Frontal cortex (tissue), 4 donors: ENCODE results near the gene NOL7. TPM values are rescaled to one million over a fixed set of nuclear protein-coding genes. Genes with fewer than 3 reads are reported as not detected.

ENCODE experiments used
- DNase-seq, 2 donors: peaks; one replicate each; pipeline ENCODE4 v3.0.0; 2012; ENCODE audit warnings: low spot score in 2 of 2
- FAIRE-seq: peaks from 2 replicates; lab custom pipeline; 2012; peaks lifted over from hg19 to GRCh38; lab: Jason Lieb, UNC
- total RNA-seq: library from RNA; depleted of rRNA; stranded (reverse); fragments of >200 nt; gene quantifications from one replicate; pipeline ENCODE4 v1.2.3, GENCODE V29; 2014
- donor health status: control.
- donor health status: control.
- donor health status: control.

Gene NOL7
- total RNA-seq, 1 donor from 2014 or later: 46.5 TPM

DNA sequence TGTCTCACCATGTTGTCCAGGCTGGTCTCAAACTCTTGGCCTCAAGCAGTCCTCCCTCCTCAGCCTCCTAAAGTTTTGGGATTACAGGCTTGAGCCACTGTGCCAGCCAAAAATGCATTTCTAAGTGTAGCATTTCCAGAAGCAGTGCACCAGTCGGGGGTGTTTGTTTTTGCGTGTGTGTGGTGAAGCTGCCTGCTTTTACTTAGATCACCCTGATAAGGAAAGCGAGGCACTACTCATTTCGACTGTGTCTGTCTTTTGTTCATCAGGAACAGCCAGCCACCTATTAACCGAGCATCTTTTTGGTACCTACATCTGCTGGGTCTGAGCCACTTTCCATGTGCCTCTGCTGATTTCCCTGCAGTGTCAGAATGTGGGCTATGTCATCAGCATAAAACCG is 22.0 kb upstream of the NOL7 start:
- FAIRE-seq (no peak), DNase-seq (no peak)

DNA sequence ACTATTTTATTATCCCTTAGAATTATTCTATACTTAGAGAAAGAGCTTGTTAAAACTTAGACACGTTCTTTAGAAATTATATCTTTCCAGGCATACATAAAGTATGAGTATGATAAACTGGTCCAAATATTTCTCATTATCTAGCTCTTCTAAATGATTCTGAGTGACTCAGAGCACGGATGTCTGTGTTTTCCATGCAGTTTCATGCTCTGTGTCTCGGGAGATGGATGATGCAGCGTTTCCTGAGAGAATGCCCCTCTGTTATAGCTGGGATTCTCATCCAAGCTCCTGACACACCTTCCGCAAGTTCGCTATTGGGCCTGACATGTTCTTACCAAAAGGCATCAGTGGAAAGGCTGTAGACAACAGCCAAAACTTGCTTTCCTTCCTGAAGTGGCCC is 21.4 kb upstream of the NOL7 start:
- no peak for FAIRE-seq
- no peak for DNase-seq

DNA sequence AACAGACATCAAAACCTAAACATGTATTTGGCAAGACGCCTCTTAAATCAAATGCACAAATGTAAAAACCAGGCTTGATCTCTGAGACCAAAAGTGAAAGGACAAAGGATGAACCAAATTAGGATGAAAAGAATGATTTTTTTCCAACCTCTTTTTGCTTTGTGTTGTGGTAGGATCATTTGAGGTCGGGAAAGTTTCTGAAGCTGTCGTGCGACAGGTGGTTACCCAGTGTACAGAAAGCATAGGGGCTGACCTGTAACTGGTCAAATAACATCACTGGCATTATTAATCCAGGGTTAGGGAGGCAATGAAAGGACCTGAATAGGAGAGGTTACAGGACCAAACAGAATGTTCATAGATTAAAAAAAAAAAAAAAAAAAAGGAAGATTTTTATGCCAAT is 18.1 kb upstream of the NOL7 start:
- no peak for DNase-seq
- no peak for FAIRE-seq

DNA sequence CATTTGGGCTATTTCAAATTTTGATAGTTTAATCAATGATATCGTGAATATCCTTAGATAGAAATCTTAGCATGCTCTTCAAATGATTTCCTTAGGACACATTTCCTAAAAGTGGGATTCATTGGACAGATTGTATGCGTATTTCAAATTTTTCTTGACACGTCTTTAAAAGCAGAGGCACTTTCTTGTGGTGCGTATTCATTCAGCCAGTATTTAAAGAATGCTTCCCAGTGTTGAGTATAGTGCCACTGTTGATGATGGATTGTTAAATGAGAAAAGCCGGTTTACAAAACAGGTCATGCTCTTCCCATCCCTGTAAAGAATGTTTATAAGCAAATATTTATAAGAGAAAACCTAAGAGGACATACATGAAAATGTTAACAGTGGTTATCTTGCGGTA is 15.1 kb upstream of the NOL7 start:
- no peak for DNase-seq
- FAIRE-seq: no peak

DNA sequence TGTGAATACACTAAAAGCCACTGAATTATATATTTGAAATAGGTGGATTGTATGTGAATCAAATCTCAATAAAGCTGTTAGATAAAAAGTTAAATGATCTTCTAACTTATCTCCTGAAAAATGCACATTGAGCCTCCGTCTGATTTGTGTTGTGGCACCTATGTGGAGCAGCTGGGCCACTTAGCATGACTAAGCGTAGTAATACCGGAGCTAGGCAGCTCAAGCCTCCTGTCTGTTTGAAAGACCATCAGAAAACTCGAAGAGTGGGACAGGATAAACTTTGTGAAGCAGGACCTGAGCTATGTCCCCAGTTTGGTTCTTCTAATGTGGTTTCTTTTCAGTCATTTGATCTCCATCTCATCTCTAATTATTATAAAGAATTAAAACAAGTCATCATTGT is 11.0 kb upstream of the NOL7 start:
- FAIRE-seq (no peak), DNase-seq (no peak)

DNA sequence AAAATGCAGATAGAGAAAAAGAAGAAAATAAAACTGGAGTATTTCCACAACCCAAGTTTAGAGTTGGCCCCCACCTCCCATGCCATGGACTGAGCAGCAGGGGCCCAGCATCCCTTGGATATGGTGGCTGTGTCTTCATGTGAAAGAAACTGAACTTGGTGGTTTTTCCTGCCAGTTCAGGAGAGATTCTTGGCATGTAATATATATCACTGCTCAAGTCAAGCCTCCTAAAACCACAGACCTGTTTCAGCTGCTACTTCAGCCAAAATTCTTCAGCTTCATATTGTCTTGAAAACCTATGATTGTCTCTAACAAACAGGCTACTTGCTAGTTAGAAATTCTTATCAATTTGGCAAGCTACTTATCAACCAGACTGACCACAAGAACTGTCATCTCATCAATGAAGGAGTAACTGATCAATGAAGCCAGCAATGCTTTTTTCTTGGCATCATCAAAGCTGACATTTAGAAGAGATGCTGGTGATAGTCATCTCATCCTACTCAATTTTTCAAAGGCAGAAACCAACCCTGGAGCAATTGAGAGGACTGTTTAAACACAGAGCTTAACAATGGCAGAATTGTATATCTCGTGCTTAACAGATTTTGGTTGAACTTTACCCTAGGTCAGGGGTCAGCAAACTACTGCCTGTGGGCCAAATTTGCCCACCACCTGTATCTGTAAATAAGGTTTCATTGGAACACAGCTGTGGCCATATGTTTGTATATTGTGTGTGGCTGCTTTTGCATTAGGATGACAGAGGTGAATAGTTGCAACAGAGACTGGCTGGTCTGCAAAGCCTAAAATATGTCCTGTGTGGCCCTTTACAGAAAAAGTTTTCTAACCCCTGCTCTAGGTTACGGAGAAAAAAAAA is 10.4 kb upstream of the NOL7 start:
- DNase-seq (no peak), FAIRE-seq (no peak)

DNA sequence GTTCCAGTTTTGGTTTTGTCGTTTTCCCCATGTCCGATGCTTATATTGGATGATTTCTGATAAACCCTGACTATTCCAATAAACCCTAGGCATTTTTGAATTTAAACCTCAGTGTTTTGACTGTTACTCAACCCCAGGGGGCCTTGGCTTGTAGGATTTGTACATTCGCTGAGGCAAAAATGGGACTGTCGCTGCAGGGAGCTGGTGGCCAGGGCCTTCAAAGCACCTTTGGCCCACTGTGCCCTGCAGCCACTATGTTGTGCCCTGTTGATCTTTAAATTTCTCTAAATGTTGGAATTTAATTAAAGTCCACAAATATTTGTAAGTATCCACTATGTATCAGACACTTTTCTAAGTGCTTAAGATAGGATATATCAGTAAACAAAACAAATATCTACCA is 9.5 kb upstream of the NOL7 start:
- FAIRE-seq: no peak

DNA sequence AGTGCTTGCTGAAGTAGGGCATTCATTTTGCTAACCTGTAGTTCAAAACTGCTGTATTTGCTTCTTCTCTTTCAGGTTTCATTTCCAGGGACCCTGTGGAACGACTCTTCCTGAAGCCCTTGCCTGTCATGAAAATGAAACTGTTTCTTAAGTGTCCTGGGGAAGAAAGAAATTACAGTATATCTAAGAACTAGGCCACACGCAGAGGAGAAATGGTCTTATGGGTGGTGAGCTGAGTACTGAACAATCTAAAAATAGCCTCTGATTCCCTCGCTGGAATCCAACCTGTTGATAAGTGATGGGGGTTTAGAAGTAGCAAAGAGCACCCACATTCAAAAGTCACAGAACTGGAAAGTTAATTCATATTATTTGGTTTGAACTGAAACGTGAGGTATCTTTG is 3.4 kb upstream of the NOL7 start:
- no peak for DNase-seq
- no peak for FAIRE-seq

More for the DNA sequence above, 9.5 kb upstream of the NOL7 start:
- DNase-seq: no peak

DNA sequence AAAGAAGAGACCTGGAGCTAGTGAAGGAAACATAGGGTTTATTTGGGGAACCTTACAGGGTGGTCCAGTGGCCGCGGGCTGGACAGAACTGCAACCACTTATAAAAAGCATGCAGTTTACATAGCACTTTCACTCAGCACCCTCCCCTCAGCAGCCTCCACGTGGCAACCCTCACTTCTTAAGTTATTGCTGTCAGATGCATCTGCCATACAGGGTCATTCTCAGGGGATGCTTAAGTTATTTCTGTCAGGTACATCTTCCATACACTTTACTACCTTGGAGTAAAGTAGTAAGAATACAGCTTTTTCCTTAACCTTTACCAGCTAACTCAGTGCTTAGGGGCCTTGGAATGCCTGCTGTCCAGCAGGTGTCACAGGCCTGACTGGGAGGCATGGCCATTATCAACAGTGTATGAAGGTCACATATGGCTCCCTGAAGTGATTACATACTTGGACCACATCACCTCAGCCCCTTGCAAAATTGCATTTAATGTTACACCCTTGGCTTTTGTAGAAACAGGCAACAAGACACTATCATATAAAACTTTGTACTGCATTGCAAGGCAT is 2.0 kb upstream of the NOL7 start:
- DNase-seq: no peak
- FAIRE-seq: no peak

DNA sequence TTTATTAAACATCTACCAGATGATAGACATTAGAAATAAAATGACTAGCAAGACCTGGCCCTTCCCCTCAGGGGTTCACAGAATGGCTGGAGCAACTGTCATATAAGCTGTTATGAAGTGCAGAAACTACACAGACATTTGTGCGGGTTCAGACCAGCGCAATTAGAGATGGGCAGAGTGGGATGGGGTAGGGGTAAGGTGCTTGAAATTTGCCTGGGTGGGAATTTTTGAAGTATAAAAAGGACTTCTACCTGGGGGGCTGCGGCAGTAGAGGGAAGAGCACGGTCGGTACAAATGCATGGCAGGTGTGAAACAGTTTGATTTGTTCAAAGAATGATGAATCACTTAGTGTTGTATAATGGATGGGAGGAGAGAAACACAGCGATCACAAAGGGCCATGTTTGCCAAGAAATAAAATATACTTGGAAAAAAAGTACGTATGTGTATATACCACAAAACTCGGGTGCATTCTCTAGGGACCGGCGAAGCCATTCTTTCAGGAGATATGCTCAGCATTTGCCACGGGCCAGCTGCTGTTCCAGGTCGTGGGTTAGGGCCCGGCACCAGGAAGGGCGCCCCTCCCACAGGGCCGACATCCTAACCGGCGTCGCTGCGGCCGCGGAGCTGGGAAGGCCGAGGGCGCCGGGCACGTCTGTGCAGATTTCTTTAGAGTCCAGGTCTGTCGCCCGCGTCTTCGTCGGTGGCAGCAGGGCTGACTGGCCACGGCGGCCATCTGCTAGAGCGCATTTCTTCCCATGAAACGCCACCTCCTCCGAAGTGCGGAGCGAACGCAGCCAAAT is 809 bp upstream of the NOL7 start:
- FAIRE-seq (no peak), DNase-seq (peak in 1 of 2 donors; percentile 40)

DNA sequence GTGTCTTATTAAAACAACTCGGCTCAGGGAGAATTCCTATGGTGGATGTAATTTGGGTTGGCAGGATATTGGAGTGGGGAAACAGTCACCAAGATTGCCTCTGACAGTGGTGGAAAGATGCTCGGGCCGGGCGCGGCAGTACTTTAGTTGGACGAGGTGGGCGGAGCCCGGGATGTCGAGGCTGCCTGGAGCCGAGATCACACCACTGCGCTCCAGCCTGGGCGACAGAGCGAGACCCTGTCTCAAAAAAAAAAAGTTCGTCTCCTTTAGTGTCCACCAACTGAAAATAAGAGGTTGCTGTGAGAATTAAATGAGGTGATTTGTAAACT is 621 bp downstream of the NOL7 start:
- DNase-seq: peak in 1 of 2 donors; percentile 40
- FAIRE-seq: no peak

DNA sequence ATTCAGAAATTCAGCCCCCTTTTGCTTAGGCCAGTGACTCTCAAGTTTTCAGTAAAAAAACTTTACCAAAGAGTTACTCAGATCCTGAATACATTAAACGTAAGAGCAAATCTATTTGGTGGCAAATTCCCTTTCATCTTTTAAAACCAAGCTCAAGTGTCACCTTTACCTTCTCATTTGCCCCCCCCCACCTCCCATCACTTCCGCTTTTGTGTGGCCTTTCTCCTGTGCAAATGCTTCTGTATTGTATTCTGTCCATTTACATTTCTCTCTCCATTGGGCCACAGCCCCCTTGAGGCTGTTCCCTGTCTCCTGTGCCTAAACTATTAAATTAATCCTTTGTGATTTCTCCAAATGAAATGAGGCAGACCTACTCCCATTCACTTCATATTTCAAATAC is 1.9 kb downstream of the NOL7 start:
- no peak for FAIRE-seq

DNA sequence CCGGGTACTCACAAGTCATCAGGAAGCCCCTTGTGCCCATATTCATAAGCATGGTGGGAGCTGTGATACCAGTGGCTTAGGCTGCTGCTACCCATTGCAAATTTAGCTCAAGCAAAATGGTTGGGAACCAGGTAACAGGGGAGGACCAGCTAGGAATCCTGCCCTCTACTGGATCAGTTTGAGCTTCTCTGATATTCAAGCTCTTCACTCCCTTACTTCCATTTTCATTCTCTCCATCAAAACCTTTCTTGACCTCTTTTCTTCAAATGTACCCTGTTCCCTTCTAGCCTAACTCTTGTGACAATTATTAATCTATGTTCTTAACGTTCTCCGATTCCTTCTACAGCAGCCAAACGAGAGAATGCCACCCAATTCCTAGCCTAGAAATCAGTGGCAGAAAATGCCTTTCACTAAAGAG is 9.7 kb downstream of the NOL7 start:
- DNase-seq (no peak), FAIRE-seq (no peak)

More for the DNA sequence above, 1.9 kb downstream of the NOL7 start:
- no peak for DNase-seq

DNA sequence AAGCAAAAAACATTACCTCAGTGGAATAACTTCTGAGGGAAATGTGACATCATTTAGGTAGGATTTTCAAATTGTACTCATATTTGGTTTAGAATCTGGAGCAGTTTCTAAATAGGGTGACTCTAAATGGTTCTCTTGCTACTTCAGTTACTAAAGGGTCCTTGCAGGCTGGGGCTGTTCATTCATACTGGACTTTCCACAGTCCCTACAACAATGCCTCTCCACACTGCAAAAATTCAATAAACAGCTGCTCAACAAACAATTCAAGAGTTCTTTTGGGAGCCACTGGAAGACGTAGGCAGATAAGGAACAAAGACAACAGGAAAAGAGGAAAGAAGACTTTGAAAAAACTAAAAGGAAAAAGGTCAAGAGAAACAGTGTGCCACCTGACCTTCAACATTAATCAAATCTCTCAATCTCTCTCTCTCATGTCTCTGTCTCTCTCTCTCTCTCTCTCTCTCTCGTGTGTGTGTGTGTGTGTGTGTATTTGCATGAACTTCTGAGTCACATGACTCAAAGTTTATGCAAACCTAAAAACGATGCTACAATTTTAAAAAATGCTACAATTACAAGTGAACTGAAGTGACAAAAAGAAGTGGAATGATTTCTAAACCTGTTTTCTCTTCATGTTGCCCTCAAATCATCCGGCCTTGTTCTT is 14.5 kb downstream of the NOL7 start:
- DNase-seq (no peak), FAIRE-seq (no peak)

DNA sequence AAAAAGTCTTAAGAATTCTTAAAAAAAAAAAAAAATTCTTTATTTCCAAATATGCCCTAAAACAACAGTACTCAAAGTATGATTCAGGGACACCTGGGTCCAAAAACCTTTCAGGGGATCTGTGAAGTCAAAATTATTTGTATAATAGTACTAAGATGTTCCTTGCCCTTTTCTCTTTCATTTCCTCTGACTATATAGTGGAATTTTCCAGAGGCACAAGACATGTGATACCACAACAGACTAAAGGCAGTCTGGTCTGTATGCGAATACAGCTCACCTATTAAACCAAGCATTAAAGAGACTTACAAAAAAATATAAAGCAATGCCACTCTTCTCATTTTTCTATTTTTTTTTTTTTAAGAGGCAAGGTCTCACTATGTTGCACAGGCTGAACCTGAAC is 15.4 kb downstream of the NOL7 start:
- FAIRE-seq (no peak), DNase-seq (no peak)

DNA sequence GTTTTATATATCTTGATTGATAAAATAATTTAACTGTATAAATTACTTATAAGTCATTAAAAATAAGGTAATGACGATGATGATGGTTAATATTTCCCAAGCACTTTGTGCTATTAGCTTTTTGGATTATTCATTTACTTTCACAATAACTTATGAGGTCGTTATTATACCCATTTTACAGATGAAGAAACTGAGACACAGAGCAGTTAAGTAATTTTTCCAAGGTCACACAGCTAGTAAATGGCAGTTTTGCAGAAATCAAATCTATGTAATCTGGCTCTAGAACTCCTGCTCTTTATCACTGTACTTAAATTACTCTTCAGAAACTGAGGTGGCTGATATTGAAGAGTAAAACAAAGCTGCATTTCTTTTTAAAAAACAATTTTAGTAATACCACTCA is 18.2 kb downstream of the NOL7 start:
- FAIRE-seq: no peak

DNA sequence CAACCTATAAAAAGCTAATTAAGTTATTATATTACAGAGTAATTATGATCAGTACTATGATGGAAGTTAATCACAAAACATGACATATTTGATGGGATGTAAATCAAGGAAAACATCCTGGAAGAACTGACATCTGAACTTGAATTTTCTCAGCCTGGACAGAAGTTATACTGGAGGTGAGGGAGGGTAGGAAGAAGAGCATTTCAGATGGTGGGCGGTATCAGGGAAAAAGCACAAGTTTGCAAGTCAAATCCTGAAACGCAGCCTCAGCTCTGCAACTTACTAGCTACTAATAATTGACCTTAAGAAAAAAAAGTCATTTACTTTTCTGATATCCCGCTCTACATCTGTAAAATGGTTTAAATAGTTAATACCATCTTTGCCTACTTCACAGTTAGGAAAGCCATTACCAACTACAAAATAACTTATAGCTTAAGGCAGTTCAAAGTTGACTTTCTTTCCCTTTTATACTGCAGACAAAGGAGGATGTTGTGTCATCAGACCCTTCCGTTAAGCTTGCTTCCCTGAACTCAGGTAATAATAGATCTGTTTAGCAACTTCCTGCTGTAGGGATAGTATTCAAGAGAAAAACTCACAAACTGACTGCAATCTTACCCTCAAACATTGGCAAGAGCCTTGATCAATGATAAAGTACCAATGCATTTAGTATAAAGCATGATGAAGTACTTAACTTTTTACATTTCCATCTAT is 21.0 kb downstream of the NOL7 start:
- FAIRE-seq (no peak), DNase-seq (no peak)

More for the DNA sequence above, 18.2 kb downstream of the NOL7 start:
- DNase-seq: no peak

DNA sequence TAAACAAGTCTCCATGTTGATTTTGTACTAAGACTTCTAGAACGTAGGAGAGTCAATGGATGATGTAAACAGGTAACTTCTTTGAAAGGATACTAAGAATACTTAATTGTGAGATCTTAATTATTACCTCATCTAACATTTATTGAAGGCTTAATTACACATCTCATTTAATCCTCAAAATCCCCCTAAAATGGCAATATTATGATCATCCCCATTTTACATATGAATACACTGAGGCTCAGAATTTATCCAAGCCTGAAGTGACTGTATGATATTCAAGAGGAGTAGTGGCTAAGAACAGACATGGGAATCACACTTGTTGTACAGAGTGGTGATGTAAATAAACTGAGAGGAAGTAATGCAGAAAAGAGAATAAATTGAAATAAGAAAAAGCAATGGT is 22.9 kb downstream of the NOL7 start:
- DNase-seq: no peak
- FAIRE-seq: no peak

DNA sequence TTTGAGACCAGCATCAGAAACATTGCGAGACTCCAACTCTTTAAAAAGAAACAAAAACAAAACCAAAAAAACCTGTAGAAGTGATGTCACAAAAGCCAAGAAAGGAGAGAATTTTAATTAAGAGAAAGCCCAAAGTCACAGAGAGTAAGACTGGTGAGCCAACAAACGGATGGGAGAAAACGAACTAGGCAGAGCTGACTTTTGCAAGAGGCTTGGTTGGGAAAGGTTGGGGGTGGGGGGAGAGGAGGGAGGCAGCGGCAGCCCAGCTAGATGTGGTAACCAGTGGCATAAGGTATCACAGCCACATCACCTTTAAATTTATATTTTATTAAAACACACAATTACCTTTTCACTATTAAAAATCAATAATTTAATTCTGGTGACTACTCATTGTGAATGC is 23.5 kb downstream of the NOL7 start:
- DNase-seq: no peak
- FAIRE-seq: no peak

DNA sequence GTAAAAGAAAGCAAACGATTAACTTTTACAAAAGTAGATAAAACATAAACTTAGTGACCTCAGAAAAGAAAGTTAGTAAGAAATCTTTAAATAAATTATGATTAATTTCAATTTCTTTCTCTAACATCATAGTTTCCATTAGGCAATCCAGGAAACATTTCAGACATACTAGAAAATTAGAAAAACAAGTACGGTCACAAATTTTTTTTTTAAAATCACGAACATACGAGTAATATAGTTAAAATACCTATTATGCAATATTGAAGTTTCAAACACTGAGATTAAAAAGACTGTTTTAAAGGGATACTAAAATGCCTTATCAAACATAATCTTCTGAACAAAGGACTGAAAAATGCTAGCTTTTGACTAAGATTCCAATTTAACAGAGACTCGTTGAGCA is 26.2 kb downstream of the NOL7 start:
- FAIRE-seq (peak; percentile 87), DNase-seq (no peak)
